NCI-H446 (cell line): ENCODE data around the gene SH3BP4.

Experiments used
- DNase-seq, 2 experiments: peaks; one replicate each; lab custom pipeline; 2025; lab: John Stamatoyannopoulos, UW

SH3BP4 gene

GRCh38 chr2:234998404-234999211 lies 46.8 kb downstream of the SH3BP4 start:
- DNase-seq, result no peak

DNA sequence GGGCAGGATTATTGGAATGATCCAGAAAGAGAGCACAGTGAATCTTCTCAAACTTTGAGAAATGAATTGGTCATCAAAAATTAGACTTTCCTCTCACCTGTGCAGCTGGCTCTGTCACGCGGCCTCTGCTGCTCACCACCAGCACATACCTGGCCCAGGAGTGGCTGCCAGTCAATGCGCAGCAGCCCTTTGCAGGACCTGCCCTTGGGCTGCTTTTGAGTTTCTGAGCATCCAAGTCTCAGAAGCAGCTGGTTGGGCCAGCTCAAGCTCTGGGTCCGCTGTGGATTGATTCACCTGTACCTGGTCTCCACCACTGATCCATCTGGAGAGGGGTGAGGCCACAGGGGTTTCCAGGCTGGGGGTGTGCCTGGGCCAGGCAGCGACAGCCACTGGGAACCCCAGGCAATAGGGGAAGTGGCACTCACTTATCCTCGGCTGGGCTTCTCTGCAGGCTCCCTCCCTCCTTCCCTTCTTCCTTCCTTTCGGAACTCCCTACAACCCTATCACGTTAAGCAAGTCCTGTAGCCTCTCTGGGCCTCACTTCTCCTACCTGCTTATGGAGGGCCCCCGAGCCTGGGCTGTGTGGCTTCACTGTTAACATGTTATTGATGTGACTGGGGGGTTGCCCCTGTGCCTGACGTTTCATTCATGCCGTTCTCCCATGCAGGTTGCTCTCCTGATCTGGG lies 48.1 kb downstream of the SH3BP4 start:
- no peak for DNase-seq

GRCh38 chr2:235000426-235001236 lies 48.8 kb downstream of the SH3BP4 start:
- DNase-seq, result no peak

DNA sequence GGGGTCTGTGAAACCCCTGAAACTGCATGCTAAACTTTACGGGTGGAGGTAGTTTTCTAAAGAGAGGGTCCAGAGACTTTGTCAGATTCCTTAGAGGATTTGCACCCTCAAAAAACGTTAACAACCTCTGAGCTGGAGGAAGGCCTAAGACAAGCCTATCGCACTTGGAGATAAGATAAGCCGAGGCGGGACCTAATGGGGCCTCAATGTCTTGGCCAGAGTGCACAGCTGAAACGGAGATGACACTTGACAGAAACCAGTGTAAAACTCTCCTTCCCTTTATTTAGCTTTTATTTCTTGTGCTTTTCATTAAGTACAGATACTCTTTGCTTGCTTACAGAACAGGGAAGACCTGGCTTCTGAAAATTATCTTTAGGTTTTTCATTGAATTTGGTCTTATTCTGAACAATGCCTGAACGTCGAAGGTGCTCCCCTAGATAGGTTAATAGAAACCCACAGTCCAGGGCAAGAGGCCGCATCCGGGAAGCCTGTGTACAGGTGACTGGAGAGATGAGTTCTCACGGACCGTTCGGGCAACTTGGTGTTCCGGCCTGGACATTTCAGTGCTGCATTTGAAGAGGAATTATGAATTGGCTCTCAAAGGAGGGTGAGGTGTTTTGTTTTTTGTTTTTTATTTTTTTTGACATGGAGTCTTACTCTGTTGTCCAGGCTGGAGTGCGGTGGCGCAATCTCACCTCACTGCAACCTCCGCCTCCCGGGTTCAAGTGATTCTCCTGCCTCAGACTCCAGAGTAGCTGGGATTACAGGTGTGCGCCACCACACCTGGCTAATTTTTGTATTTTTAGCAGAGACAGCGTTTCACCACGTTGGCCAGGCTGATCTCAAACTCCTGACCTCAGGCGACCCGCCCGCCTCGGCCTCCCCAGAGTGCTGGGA lies 49.7 kb downstream of the SH3BP4 start:
- DNase-seq, result no peak

GRCh38 chr2:235002198-235003095 lies 50.6 kb downstream of the SH3BP4 start:
- peak; percentile 32 to 62 for DNase-seq

DNA sequence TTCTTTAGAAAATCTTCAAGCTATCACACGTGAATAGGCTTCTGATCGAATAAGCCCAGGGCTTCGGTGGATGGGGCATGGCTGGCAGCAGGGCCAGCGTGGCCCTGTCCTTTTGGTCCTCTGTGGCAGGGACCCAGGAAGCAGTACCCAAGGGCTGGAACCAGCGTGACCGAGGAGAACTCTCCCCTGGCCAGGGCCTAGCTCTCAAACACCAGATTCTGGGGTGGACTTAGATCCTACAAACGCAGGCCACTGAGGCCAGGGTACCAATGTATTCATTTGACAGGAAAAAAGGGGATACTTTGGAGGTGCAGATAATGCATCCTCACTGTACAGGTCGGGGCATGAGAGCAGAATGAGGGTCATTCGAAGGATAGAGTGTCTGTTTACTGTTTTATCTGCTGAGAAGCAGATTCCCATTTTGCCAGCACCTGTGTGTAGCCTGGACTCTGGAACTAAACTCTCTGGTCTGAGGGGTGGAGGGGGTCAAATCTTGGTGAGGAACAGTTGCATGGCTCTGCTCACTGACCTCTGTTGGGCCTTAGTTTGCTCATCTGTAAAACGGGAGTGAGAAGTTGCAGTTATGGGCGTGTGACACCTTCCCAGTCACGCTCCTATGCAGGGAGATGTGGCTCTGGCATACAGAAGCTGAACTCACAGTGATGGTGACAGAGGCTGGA lies 51.4 kb downstream of the SH3BP4 start:
- no peak for DNase-seq

- no peak for DNase-seq
These were observed 52.6 kb downstream of the SH3BP4 start for GRCh38 chr2:235004329-235004903.

GRCh38 chr2:235005023-235005422 lies 53.2 kb downstream of the SH3BP4 start:
- DNase-seq, result no peak

DNA sequence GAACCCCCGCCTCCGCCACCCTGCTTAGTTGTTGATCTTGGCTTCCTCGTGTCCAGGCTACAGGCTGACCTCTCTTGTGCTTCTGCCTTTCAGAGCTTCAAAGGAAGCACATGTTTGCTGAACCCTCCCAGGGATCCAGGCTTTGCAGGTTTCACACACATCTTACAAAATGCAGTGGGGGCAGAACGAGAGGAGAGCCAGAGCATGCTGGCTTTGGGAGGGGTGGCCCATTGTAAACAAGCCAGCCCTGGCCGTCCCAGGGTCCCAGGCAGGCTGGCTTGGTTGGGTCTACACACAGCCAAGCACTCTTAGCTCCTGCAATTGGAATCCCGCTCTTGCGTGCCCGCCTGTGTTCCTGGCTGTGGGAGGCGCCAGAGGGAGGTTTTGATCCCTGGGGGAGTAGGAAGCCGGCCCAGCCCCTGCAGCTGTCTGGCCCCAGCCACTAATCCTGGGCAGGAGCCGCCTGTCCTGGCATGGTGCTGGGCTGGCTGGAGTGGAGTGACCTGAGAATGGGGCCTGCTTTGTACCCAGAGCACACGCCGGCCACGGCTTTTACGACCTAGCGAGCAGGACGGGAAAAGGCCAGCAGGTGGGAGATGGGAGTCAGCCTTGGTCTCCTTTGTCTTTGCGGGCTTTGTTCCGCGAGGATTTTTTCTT lies 53.9 kb downstream of the SH3BP4 start:
- peak; percentile 54 to 75 for DNase-seq

- DNase-seq, result no peak
These were observed 54.6 kb downstream of the SH3BP4 start for GRCh38 chr2:235006461-235006860.

DNA sequence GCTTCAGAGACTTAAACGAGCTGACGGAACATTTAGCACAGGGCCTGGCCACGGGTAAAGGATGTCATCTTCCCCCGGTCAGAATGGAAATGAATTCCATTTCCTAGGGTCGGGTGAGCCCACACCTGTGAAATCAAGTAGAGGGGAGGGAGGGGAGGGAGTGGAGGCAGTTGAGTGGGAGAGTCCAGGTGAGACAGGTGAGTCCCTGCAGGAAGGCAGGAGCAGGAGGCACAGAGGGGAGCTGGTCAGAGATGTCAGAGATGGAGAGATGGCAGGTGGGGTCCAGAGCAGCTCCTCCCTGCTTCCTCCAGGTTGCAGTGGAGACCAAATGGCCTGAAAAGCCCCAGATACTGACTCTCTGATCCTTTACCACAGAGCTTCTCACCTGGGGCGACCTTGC lies 55.2 kb downstream of the SH3BP4 start:
- no peak for DNase-seq

- no peak for DNase-seq
These were observed 56.0 kb downstream of the SH3BP4 start for GRCh38 chr2:235007664-235008457.

DNA sequence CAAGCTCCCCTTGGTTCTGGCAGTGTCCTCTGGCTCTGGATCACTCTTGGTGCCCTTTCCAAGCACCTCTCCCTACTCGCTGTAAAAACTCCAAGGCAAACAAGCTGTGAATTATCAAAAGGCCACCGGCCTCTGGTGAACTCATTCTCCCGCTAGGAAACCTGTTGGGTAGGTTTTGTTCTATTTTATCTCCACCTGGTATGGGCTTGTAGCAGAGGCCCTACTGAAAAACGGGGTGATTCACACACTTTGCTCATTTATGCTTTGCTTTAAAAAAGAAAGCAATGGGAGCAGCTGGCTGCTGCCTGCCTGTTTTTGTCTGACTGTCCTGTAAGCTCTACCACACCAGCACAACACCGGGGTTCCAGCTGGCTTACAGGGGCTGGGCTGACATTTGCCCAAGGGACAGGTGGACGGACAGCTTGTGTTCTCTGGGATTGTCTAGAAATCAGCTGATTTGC lies 56.8 kb downstream of the SH3BP4 start:
- no peak for DNase-seq

- no peak for DNase-seq
These were observed 57.3 kb downstream of the SH3BP4 start for GRCh38 chr2:235009081-235009480.

- DNase-seq, result no peak
These were observed 58.4 kb downstream of the SH3BP4 start for GRCh38 chr2:235010117-235010714.

- no peak for DNase-seq
These were observed 59.8 kb downstream of the SH3BP4 start for GRCh38 chr2:235011607-235011928.

GRCh38 chr2:235011929-235012631 lies 60.3 kb downstream of the SH3BP4 start:
- DNase-seq, result no peak
